Sigmoid colon (tissue), 7 donors: ENCODE results near the gene MROH7. TPM values are rescaled to one million over a fixed set of nuclear protein-coding genes. Genes with fewer than 3 reads are reported as not detected.

Source experiments
- DNase-seq: peaks from one replicate; pipeline ENCODE4 v3.0.0-alpha.2; 2019
- H3K27ac ChIP-seq, 4 donors: fragments of 200-600 bp; sonication (generic); one replicate each; pipeline ENCODE4 v1.5.1; 2016 to 2019; ENCODE audit warnings: mild to moderate bottlenecking in 1 of 4
- H3K27me3 ChIP-seq, 3 donors: fragments of 200-600 bp; sonication (generic); one replicate each; pipeline ENCODE4 v1.5.1; 2019; ENCODE audit warnings: mild to moderate bottlenecking in 1 of 3
- H3K36me3 ChIP-seq, 4 donors: fragments of 200-600 bp; sonication (generic); one replicate each; pipeline ENCODE4 v1.5.1; 2016 to 2019
- H3K4me1 ChIP-seq, 4 donors: fragments of 200-600 bp; sonication (generic); one replicate each; pipeline ENCODE4 v1.5.1; 2017 to 2019
- H3K4me3 ChIP-seq, 4 donors: fragments of 200-600 bp; sonication (generic); one replicate each; pipeline ENCODE4 v1.5.1; 2017 to 2019; ENCODE audit warnings: mild to moderate bottlenecking in 2 of 4, moderate library complexity in 1 of 4
- H3K9me3 ChIP-seq, 4 donors: fragments of 200-600 bp in 3 of 4; sonication (generic) in 3 of 4; one replicate each; pipeline versions ENCODE4 v1.5.1 to v1.6.1; 2013 to 2019
- EP300 ChIP-seq, 4 donors: sonication (generic); formaldehyde crosslinking; IDR thresholded peaks; one replicate each; pipeline ENCODE4 v1.6.1; 2017; ENCODE audit warnings: antibody characterized with exemption in 4 of 4
- POLR2A ChIP-seq, 2 donors: fragments of 450-650 bp; IDR thresholded peaks; one replicate each; pipeline ENCODE4 v1.6.1; 2016; ENCODE audit warnings: antibody characterized with exemption in 2 of 2, mild to moderate bottlenecking in 2 of 2, moderate library complexity in 2 of 2
- POLR2AphosphoS5 ChIP-seq, 4 donors: sonication (generic); formaldehyde crosslinking; IDR thresholded peaks; one replicate each; pipeline ENCODE4 v1.6.1; 2017; ENCODE audit warnings: antibody characterized with exemption in 4 of 4
- WGBS, 2 donors: extraction: QIAGEN DNeasy Blood & Tissue Kit; methylation state at CpG; one replicate each; pipeline ENCODE4 v1.1.7; 2013; 5-methylcytosine and 5-hydroxymethylcytosine counted together
- intact Hi-C: fragments of 100-400 bp; cut with DNase I; formaldehyde crosslinking; loops from one replicate; pipeline ENCODE4 v1.15.1; 2023
- polyA plus RNA-seq, 3 donors: library from polyadenylated mRNA; stranded (reverse); fragments of 200-250 nt; gene quantifications; one replicate each; pipeline ENCODE4 v1.2.3, GENCODE V29; 2013
- total RNA-seq, 4 donors: library from RNA; depleted of rRNA; stranded (reverse); fragments of >200 nt; gene quantifications; one replicate each; pipeline ENCODE4 v1.1.0, GENCODE V29; 2016
- TF ChIP-seq, protein P1 (sequence below), 4 experiments: fragments of 450-650 bp in 3 of 4; fragments of 200-600 bp in 1 of 4; IDR thresholded peaks; one replicate each; pipeline ENCODE4 v1.5.1; 2016 to 2019; ENCODE audit warnings: antibody characterized with exemption in 4 of 4, mild to moderate bottlenecking in 3 of 4, moderate library complexity in 2 of 4
- donor health status: healthy with polysubstance abuse.
- donor health status: Bipolar disorder and iron deficiency.
- donor health status: healthy.

Gene MROH7
- total and polyA plus RNA-seq, 7 donors = 0.69 to 23.0 (median 11.2) TPM

DNA sequence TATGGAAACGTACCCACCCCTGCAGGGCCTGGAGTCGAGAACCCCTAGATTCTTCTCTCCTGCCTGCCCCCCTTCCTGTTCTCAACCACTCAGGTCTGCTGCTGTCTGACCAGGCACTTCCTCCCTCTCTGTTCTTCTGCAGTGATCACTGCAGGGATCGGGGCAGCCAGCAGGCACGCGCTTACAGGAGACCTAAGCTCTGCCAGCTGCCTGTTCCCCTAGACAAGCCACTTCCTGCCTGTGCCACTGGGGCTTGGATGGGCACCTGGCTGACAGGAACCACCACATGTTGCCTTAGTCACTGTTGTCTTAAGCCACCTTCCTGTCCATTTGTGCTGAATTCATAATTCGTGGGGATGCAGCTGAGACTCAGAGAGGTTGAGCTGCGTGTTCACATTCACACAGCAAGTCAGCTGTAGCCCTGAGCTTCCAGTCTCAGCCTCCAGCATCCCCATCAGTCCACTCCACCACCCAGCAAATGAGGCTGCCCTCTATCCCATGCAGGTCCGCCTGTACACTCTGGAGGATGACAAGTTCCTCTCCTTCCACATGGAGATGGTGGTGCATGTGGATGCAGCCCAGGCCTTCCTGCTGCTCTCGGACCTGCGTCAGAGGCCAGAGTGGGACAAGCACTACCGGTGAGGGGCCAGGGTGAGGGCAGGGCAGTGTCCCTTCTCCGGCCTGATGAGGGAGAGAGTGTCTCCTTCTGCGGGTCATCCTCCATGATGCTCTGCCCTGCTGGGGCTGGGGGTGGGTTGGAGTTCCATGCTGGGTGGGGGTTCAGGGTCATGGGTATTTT, 36.8 kb upstream of the MROH7 start:
- DNase-seq = peak; percentile 46
- 68 to 80% methylated on average over 13 of the region's 13 CpGs for WGBS, 2 donors
- H3K36me3 ChIP-seq = peaks cover 6 to 59% (median 15%) of the 10 kb centered on the region in 4 donors

DNA sequence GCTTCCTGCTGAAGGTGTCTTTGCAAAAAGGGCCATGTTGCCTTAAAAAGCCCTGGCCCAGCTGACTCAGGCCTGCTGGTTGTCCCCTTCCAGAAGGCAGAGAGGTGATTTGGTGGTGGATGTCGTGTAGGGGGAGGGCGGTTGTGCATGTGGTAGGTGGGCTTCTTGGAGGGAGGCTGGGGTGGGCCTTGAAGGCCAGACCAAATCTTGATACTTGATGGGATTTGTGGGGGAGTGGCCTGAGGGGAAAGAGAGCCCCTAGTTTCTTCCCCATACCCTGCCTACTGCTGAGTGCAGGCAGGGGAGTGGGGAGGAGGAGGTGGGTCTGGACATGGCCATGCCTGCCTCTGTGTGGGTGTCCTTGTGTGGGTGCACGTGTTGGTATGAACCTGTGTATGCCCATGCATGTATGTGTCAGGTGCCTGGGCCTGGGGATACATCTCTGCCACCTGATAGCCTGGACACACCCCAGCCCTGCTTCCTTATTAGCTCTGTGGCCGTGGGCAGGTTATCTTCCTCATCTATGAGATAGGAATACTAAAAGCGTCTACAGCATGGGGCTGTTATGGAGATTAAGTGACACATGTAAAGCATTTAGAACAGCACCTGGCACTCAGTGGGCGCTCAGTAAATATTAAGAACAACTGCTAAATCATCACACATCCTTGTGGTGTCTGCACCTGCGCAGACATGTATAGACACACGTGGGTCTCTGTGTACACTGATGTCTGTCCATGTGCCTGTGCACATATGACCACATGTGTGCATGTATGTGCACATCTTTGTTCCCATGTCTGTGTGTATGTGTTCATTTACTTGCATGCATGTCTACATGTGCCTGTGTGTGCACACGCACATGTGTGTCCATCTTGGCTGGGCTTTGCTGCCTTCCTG, 35.2 kb upstream of the MROH7 start:
- Histone ChIP-seq H3K27ac (no peak overlapping the region), H3K27me3 (no peaks in the 10 kb centered on the region), H3K4me3 (no peak overlapping the region), H3K9me3 (no peaks in the 10 kb centered on the region), H3K36me3 (peaks cover 2 to 57% (median 12%) of the 10 kb centered on the region in 4 donors), H3K4me1 (no peaks in the 10 kb centered on the region)
- TF ChIP-seq, protein P1, sequence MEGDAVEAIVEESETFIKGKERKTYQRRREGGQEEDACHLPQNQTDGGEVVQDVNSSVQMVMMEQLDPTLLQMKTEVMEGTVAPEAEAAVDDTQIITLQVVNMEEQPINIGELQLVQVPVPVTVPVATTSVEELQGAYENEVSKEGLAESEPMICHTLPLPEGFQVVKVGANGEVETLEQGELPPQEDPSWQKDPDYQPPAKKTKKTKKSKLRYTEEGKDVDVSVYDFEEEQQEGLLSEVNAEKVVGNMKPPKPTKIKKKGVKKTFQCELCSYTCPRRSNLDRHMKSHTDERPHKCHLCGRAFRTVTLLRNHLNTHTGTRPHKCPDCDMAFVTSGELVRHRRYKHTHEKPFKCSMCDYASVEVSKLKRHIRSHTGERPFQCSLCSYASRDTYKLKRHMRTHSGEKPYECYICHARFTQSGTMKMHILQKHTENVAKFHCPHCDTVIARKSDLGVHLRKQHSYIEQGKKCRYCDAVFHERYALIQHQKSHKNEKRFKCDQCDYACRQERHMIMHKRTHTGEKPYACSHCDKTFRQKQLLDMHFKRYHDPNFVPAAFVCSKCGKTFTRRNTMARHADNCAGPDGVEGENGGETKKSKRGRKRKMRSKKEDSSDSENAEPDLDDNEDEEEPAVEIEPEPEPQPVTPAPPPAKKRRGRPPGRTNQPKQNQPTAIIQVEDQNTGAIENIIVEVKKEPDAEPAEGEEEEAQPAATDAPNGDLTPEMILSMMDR (IDR thresholded peaks at IDR 0.05) = no peak
- TF ChIP-seq EP300 (IDR thresholded peaks at IDR 0.05) (no peak), POLR2A (IDR thresholded peaks at IDR 0.05) (no peak), POLR2AphosphoS5 (IDR thresholded peaks at IDR 0.05) (no peak)
- intact Hi-C loops = no loop called here
- peak; percentile 32 for DNase-seq
- WGBS, 2 donors = 43 to 77% methylated on average over 9 of the region's 9 CpGs

More for the DNA sequence above, 36.8 kb upstream of the MROH7 start:
- Histone ChIP-seq H3K9me3 (no peaks in the 10 kb centered on the region), H3K4me3 (no peak overlapping the region), H3K27me3 (no peaks in the 10 kb centered on the region), H3K4me1 (no peaks in the 10 kb centered on the region), H3K27ac (no peak overlapping the region)
- TF ChIP-seq, protein P1 (IDR thresholded peaks at IDR 0.05) = no peak
- TF ChIP-seq POLR2AphosphoS5 (IDR thresholded peaks at IDR 0.05) (no peak), POLR2A (IDR thresholded peaks at IDR 0.05) (no peak), EP300 (IDR thresholded peaks at IDR 0.05) (no peak)
- intact Hi-C loops = no loop called here

DNA sequence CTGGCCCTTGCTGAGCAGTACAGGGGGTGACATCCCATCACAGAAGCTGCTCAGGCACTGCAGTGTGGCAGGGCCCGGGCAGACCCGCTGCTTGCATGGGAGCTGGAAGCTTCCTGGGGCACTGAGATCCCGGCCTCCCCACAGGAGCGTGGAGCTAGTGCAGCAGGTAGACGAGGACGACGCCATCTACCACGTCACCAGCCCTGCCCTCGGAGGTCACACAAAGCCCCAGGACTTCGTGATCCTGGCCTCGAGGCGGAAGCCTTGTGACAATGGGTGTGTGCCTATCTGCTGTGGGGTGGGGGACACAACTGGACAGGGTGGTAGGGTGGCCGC, 34.6 kb upstream of the MROH7 start:
- DNase-seq = peak; percentile 50
- H3K36me3 ChIP-seq = peaks cover 0 to 55% (median 9%) of the 10 kb centered on the region in 4 donors
- no peaks in the 10 kb centered on the region for H3K27me3 ChIP-seq
- H3K4me1 ChIP-seq = no peaks in the 10 kb centered on the region
- 90 to 93% methylated on average over 13 of the region's 13 CpGs for WGBS, 2 donors
- no peak for TF ChIP-seq POLR2AphosphoS5 (IDR thresholded peaks at IDR 0.05)
- TF ChIP-seq EP300 (IDR thresholded peaks at IDR 0.05) = no peak
- TF ChIP-seq, protein P1 (IDR thresholded peaks at IDR 0.05) = no peak
- no peak overlapping the region for H3K27ac ChIP-seq
- intact Hi-C loops = no loop called here
- no peak overlapping the region for H3K4me3 ChIP-seq
- H3K9me3 ChIP-seq = no peaks in the 10 kb centered on the region

DNA sequence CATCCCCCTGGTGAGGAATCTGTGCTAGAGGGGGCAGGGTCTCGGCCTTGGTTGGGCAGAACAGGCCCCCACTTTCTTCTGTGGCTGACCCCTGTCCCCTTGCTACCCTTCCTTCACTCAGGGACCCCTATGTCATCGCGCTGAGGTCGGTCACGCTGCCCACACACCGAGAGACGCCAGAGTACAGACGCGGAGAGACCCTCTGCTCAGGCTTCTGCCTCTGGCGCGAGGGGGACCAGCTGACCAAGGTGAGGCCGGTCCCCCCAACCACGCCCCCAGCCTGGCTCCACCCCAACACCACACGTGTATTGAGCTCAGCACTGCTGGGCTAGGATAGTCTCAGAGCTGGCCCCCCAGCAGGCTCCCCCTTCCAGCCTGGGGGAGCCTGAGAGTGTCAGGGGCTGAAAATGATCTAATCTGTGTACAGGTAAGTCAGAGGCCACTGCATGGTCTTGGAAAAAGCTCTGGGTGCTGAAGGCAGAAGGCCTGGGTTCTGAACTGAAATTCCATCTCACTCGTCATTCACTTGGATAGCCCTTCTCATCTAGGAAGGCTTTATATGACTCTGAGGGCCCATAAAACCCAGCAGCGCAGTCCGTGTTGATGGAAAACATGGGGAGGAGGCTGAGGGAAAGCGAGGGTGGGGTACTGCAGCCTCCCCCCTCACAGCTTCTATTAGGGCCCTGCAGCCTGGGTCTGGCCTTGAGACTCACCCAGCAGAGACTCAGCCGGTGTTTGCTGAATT, 33.6 kb upstream of the MROH7 start:
- Histone ChIP-seq H3K27ac (no peak overlapping the region), H3K4me3 (no peak overlapping the region), H3K36me3 (peaks cover 0 to 55% (median 9%) of the 10 kb centered on the region in 4 donors), H3K9me3 (no peaks in the 10 kb centered on the region), H3K27me3 (no peaks in the 10 kb centered on the region), H3K4me1 (no peaks in the 10 kb centered on the region)
- DNase-seq = peak; percentile 35
- TF ChIP-seq POLR2AphosphoS5 (IDR thresholded peaks at IDR 0.05) (no peak), EP300 (IDR thresholded peaks at IDR 0.05) (no peak), POLR2A (IDR thresholded peaks at IDR 0.05) (no peak)
- TF ChIP-seq, protein P1 (IDR thresholded peaks at IDR 0.05) = no peak
- intact Hi-C loops = no loop called here
- 87 to 90% methylated on average over 19 of the region's 19 CpGs for WGBS, 2 donors
